H9 (cell line): ENCODE results near the gene BMERB1. TPM values are rescaled to one million over a fixed set of nuclear protein-coding genes. Genes with fewer than 3 reads are reported as not detected.

Experiments used
- DNase-seq: peaks from one replicate; pipeline ENCODE4 v3.0.0-alpha.2; 2017
- H2AFZ ChIP-seq: one replicate; pipeline ENCODE4 v1.6.1; 2013; ENCODE audit warnings: mild to moderate bottlenecking, low read length, control low read depth, moderate library complexity
- H2AK5ac ChIP-seq: 2 replicates; pipeline ENCODE4 v1.6.1; 2013; ENCODE audit warnings: low read length, control low read depth, mixed read lengths; ENCODE audit not compliant: insufficient read length
- H2BK120ac ChIP-seq: one replicate; pipeline ENCODE4 v1.6.1; 2013; ENCODE audit warnings: low read depth, mild to moderate bottlenecking, low read length, control low read depth, inconsistent platforms; ENCODE audit not compliant: poor library complexity, severe bottlenecking
- H2BK12ac ChIP-seq: 2 replicates; pipeline ENCODE4 v1.6.1; 2013; ENCODE audit warnings: low read length, control low read depth, mixed read lengths, low read depth; ENCODE audit not compliant: insufficient read length
- H2BK15ac ChIP-seq: 2 replicates; pipeline ENCODE4 v1.6.1; 2013; ENCODE audit warnings: low read depth, low read length, control low read depth
- H2BK20ac ChIP-seq: one replicate; pipeline ENCODE4 v1.6.1; 2013; ENCODE audit warnings: low read depth, mild to moderate bottlenecking, low read length, control low read depth, inconsistent platforms; ENCODE audit not compliant: poor library complexity, severe bottlenecking
- H2BK5ac ChIP-seq: 2 replicates; pipeline ENCODE4 v1.6.1; 2013; ENCODE audit warnings: low read length, control low read depth, mixed read lengths; ENCODE audit not compliant: insufficient read length
- H3K14ac ChIP-seq: 2 replicates; pipeline ENCODE4 v1.6.1; 2013; ENCODE audit warnings: low read length, control low read depth; ENCODE audit not compliant: insufficient read depth
- H3K18ac ChIP-seq: 2 replicates; pipeline ENCODE4 v1.6.1; 2013; ENCODE audit warnings: low read depth, mild to moderate bottlenecking, mixed read lengths, low read length, control low read depth; ENCODE audit not compliant: insufficient read length
- H3K23ac ChIP-seq: 2 replicates; pipeline ENCODE4 v1.6.1; 2013; ENCODE audit warnings: low read length, control low read depth, mixed read lengths, low read depth; ENCODE audit not compliant: insufficient read length
- H3K23me2 ChIP-seq: 2 replicates; pipeline ENCODE4 v1.6.1; 2013; ENCODE audit warnings: low read depth, mild to moderate bottlenecking, mixed read lengths, low read length, control low read depth; ENCODE audit not compliant: insufficient read length, poor library complexity, severe bottlenecking
- H3K27ac ChIP-seq: 2 replicates; pipeline ENCODE4 v1.5.1; 2013; ENCODE audit warnings: low read length, control low read depth, mixed read lengths, low read depth; ENCODE audit not compliant: insufficient read length
- H3K27me3 ChIP-seq: 2 replicates; pipeline ENCODE4 v1.6.1; 2013; ENCODE audit warnings: low read length, control low read depth, inconsistent platforms; ENCODE audit not compliant: insufficient read depth
- H3K4ac ChIP-seq: 2 replicates; pipeline ENCODE4 v1.6.1; 2013; ENCODE audit warnings: low read depth, mild to moderate bottlenecking, control low read depth, inconsistent platforms, low read length, moderate library complexity
- H3K4me1 ChIP-seq: 2 replicates; pipeline ENCODE4 v1.6.1; 2013; ENCODE audit warnings: low read length, control low read depth, inconsistent platforms; ENCODE audit not compliant: insufficient read depth
- H3K4me2 ChIP-seq: 2 replicates; pipeline ENCODE4 v1.6.1; 2013; ENCODE audit warnings: low read length, control low read depth, mixed read lengths; ENCODE audit not compliant: insufficient read length, insufficient read depth
- H3K56ac ChIP-seq: 2 replicates; pipeline ENCODE4 v1.6.1; 2013; ENCODE audit warnings: low read depth, mild to moderate bottlenecking, mixed read lengths, low read length, control low read depth; ENCODE audit not compliant: insufficient read length
- H3K79me1 ChIP-seq: 2 replicates; pipeline ENCODE4 v1.6.1; 2013; ENCODE audit warnings: low read depth, mild to moderate bottlenecking, moderate library complexity, low read length, control low read depth, inconsistent platforms; ENCODE audit not compliant: insufficient read depth, poor library complexity, severe bottlenecking
- H3K79me2 ChIP-seq: 2 replicates; pipeline ENCODE4 v1.6.1; 2013; ENCODE audit warnings: low read length, control low read depth, inconsistent platforms; ENCODE audit not compliant: insufficient read depth
- H3K9ac ChIP-seq: 2 replicates; pipeline ENCODE4 v1.6.1; 2013; ENCODE audit warnings: low read length, control low read depth, mixed read lengths; ENCODE audit not compliant: insufficient read length; ENCODE audit errors: extremely low read depth
- H3K9me3 ChIP-seq: one replicate; pipeline ENCODE4 v1.6.1; 2013; ENCODE audit warnings: low read depth, low read length, inconsistent platforms; ENCODE audit not compliant: control insufficient read depth
- H3T11ph ChIP-seq: one replicate; pipeline ENCODE4 v1.6.1; 2013; ENCODE audit warnings: mild to moderate bottlenecking, low read length, control low read depth, inconsistent platforms
- H4K20me1 ChIP-seq: one replicate; pipeline ENCODE4 v1.6.1; 2013; ENCODE audit not compliant: control insufficient read depth, insufficient read length, insufficient read depth
- H4K5ac ChIP-seq: 2 replicates; pipeline ENCODE4 v1.6.1; 2013; ENCODE audit warnings: low read depth, mild to moderate bottlenecking, mixed read lengths, low read length, control low read depth; ENCODE audit not compliant: insufficient read length
- H4K8ac ChIP-seq: replicated peaks from 2 replicates; pipeline ENCODE4 v1.6.1; 2013; ENCODE audit warnings: low read length, control low read depth, mixed read lengths, low read depth; ENCODE audit not compliant: insufficient read length
- H4K91ac ChIP-seq: 2 replicates; pipeline ENCODE4 v1.6.1; 2013; ENCODE audit warnings: low read depth, mild to moderate bottlenecking, moderate library complexity, mixed read lengths, low read length, control low read depth; ENCODE audit not compliant: insufficient read length
- H3K27ac Mint-ChIP-seq, 3 experiments: 2 replicates in 2 of 3; 3 replicates in 1 of 3; pipeline ENCODE4 v1.8.0; 2020 to 2021; ENCODE audit warnings: mixed read lengths in 3 of 3, mild to moderate bottlenecking in 1 of 3, moderate library complexity in 1 of 3
- H3K27me3 Mint-ChIP-seq: 2 replicates; pipeline ENCODE4 v1.8.0; 2021; ENCODE audit warnings: low read depth, mild to moderate bottlenecking, moderate library complexity, mixed read lengths
- H3K36me3 Mint-ChIP-seq, 3 experiments: 2 replicates in 2 of 3; 3 replicates in 1 of 3; pipeline ENCODE4 v1.8.0; 2020 to 2021; ENCODE audit warnings: low read depth in 3 of 3, mixed read lengths in 3 of 3; ENCODE audit not compliant: insufficient read depth in 1 of 3
- H3K4me1 Mint-ChIP-seq, 2 experiments: 2 replicates each; pipeline ENCODE4 v1.8.0; 2020; ENCODE audit warnings: mixed read lengths in 2 of 2
- H3K4me3 Mint-ChIP-seq, 2 experiments: 2 replicates in 1 of 2; 3 replicates in 1 of 2; pipeline ENCODE4 v1.8.0; 2020 to 2021; ENCODE audit warnings: mild to moderate bottlenecking in 2 of 2, mixed read lengths in 2 of 2, moderate library complexity in 1 of 2
- H3K9me3 Mint-ChIP-seq, 2 experiments: 2 replicates in 1 of 2; 3 replicates in 1 of 2; pipeline ENCODE4 v1.8.0; 2020; ENCODE audit warnings: mild to moderate bottlenecking in 2 of 2, mixed read lengths in 2 of 2, moderate library complexity in 1 of 2
- WGBS: extraction: QIAGEN DNeasy Blood & Tissue Kit; methylation state at CpG from one replicate; pipeline ENCODE4 v1.1.7; 2013; ENCODE audit warnings: missing lambda C conversion rate, low lambda C conversion rate, mixed read lengths; ENCODE audit not compliant: insufficient read length; ENCODE audit errors: extremely low coverage; 5-methylcytosine and 5-hydroxymethylcytosine counted together
- total RNA-seq: library from RNA; stranded (reverse); gene quantifications from 2 replicates; pipeline ENCODE4 v1.2.1, GENCODE V29; 2021
- TF ChIP-seq, protein P1 (sequence below): fragments of 200-600 bp; sonication (generic); conservative IDR thresholded peaks from 3 replicates; pipeline ENCODE4 v1.8.0; 2021; ENCODE audit warnings: antibody characterized with exemption, mild to moderate bottlenecking

BMERB1 gene
- total RNA-seq, 1 experiment from 2014 or later, result 19.5 TPM

DNA sequence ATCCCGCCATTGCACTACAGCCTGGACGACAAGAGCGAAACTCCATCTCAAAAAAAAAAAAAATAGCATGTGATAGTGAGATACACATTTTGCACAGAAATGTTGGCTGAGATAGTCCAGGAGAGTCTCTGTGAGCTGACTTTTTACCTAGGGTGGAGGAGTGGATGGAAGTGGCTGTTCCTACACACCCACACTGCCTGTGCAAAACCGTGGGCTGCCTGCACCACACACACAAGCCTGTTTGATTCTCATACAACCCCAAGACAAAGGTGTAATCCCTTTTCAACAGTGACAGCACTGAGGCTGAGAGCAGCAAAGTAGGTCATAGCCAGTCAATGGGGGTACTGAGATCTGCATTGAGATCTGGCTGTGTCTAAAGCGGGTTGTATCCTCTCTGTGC, 121.7 kb downstream of the BMERB1 start:
- Histone ChIP-seq H3K4ac (no peak overlapping the region), H3K4me1 (no peaks in the 10 kb centered on the region), H2BK120ac (no peak overlapping the region), H3K18ac (no peak overlapping the region), H3K14ac (no peak overlapping the region), H3K27me3 (no peaks in the 10 kb centered on the region), H3K79me2 (no peaks in the 10 kb centered on the region), H2BK15ac (no peak overlapping the region), H2BK5ac (no peak overlapping the region), H3K23ac (no peak overlapping the region), H2AFZ (no peak overlapping the region), H2AK5ac (no peak overlapping the region), H3K23me2 (no peaks in the 10 kb centered on the region), H3T11ph (no peak overlapping the region), H2BK20ac (no peak overlapping the region), H3K56ac (no peak overlapping the region), H4K91ac (no peak overlapping the region), H4K8ac (no peak overlapping the region), H4K5ac (no peak overlapping the region), H3K9ac (no peak overlapping the region), H3K4me2 (no peak overlapping the region), H2BK12ac (no peak overlapping the region), H3K9me3 (no peaks in the 10 kb centered on the region), H3K79me1 (no peaks in the 10 kb centered on the region), H3K27ac (no peak overlapping the region), H4K20me1 (no peaks in the 10 kb centered on the region)
- no peaks in the 10 kb centered on the region for H3K9me3 Mint-ChIP-seq
- no peaks in the 10 kb centered on the region for H3K27me3 Mint-ChIP-seq
- no peak overlapping the region for H3K4me3 Mint-ChIP-seq
- peaks cover 3 to 10% of the 10 kb centered on the region in 2 experiments for H3K4me1 Mint-ChIP-seq
- no peaks in the 10 kb centered on the region for H3K36me3 Mint-ChIP-seq
- H3K27ac Mint-ChIP-seq, result no peak overlapping the region
- TF ChIP-seq, protein P1, sequence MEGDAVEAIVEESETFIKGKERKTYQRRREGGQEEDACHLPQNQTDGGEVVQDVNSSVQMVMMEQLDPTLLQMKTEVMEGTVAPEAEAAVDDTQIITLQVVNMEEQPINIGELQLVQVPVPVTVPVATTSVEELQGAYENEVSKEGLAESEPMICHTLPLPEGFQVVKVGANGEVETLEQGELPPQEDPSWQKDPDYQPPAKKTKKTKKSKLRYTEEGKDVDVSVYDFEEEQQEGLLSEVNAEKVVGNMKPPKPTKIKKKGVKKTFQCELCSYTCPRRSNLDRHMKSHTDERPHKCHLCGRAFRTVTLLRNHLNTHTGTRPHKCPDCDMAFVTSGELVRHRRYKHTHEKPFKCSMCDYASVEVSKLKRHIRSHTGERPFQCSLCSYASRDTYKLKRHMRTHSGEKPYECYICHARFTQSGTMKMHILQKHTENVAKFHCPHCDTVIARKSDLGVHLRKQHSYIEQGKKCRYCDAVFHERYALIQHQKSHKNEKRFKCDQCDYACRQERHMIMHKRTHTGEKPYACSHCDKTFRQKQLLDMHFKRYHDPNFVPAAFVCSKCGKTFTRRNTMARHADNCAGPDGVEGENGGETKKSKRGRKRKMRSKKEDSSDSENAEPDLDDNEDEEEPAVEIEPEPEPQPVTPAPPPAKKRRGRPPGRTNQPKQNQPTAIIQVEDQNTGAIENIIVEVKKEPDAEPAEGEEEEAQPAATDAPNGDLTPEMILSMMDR, result no peak
- no peak for DNase-seq
- no CpG with 5 or more reads among the region's 5 CpGs for WGBS
